ENCODE data around the gene TBPL2.
"Not testable (repeated sequence)": the region's sequence is repeated elsewhere in the genome, so short reads cannot be mapped to it uniquely, and the experiment has no call there.

The TBPL2 gene

GRCh38 chr14:55440385-55440784 is at the start of gene TBPL2:
TSS of gene TBPL2 (minus strand) at chr14:55440616. CDS start at chr14:55440449, 167 bp downstream.
- DNase-seq: no peak

- DNase-seq: no peak
Observed at GRCh38 chr14:55488204-55488603, 47.8 kb upstream of the TBPL2 start.

GRCh38 chr14:55482936-55483605 is 42.7 kb upstream of the TBPL2 start:
- no peak for DNase-seq

- no peak for DNase-seq
Observed at GRCh38 chr14:55481769-55482168, 41.4 kb upstream of the TBPL2 start.

- no peak for DNase-seq
Observed at GRCh38 chr14:55477680-55478079, 37.3 kb upstream of the TBPL2 start.

- not testable (repeated sequence) for DNase-seq
Observed at GRCh38 chr14:55476448-55476847, 36.0 kb upstream of the TBPL2 start.

GRCh38 chr14:55473786-55474185 is 33.4 kb upstream of the TBPL2 start:
- DNase-seq: no peak

GRCh38 chr14:55470025-55470424 is 29.6 kb upstream of the TBPL2 start:
- DNase-seq: no peak

GRCh38 chr14:55467307-55467706 is 26.9 kb upstream of the TBPL2 start:
- DNase-seq: no peak

GRCh38 chr14:55458800-55459515 is 18.5 kb upstream of the TBPL2 start:
- DNase-seq: peak in 1 of 2 donors; percentile 8

- DNase-seq: no peak
Observed at GRCh38 chr14:55457496-55457895, 17.1 kb upstream of the TBPL2 start.

- DNase-seq: not testable (repeated sequence)
Observed at GRCh38 chr14:55456411-55456810, 16.0 kb upstream of the TBPL2 start.

GRCh38 chr14:55454264-55455002 is 14.0 kb upstream of the TBPL2 start:
- peak in 1 of 2 donors; percentile 33 for DNase-seq

- DNase-seq: no peak
Observed at GRCh38 chr14:55451950-55452349, 11.5 kb upstream of the TBPL2 start.

GRCh38 chr14:55451398-55451797 is 11.0 kb upstream of the TBPL2 start:
- peak in 1 of 2 donors; percentile 8 for DNase-seq

GRCh38 chr14:55450987-55451386 is 10.6 kb upstream of the TBPL2 start:
- DNase-seq: no peak

- no peak for DNase-seq
Observed at GRCh38 chr14:55450539-55450938, 10.1 kb upstream of the TBPL2 start.

GRCh38 chr14:55450124-55450523 is 9.7 kb upstream of the TBPL2 start:
- no peak for DNase-seq

GRCh38 chr14:55449116-55449515 is 8.7 kb upstream of the TBPL2 start:
- no peak for DNase-seq

GRCh38 chr14:55448141-55448614 is 7.8 kb upstream of the TBPL2 start:
- no peak for DNase-seq

GRCh38 chr14:55446833-55447232 is 6.4 kb upstream of the TBPL2 start:
- no peak for DNase-seq

GRCh38 chr14:55446127-55446736 is 5.8 kb upstream of the TBPL2 start:
- DNase-seq: peak; percentile 4 to 59

GRCh38 chr14:55441286-55441685 is 870 bp upstream of the TBPL2 start:
- DNase-seq: no peak

Data from bone marrow (tissue), 2 donors.